ENCODE results near the gene SSH2.

The SSH2 gene

DNA sequence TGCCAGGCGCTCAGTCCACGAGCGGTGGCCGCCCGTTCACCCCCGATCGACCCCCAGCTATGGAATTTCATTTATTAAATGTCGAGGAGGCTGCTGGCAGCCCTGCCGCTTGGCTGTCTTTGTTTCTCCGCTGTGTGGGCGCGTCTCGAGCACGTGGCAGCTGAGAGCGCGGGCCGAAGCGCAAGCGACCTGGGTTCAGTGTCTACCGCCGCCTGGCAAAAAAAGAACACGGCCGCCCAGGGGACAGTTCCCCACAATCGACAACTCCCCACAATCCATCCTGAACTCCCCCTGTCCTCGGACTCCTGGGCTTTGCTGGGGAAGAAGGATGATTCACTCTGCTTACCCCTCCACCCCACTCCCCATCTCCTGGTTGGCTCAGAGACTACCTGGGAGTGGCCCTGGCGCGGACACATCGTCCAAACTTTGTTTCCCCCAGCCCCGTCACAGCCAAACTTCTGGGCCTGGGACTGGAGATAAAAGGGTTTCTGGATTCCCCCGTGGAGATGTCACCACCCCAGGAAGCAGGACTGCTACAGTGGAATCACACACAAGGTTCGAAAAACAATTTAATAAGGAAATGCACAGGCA is 338.8 kb downstream of the SSH2 start:
- H3K9ac ChIP-seq (ENCODE audit: low read length) = peak overlapping the region; percentile 10
- peaks cover 30% of the 10 kb centered on the region for H3K4me1 ChIP-seq (ENCODE audit: control insufficient read depth, insufficient read depth, low read length)
- peak overlapping the region; percentile 77 for H3K4me3 ChIP-seq (ENCODE audit: low read length)

DNA sequence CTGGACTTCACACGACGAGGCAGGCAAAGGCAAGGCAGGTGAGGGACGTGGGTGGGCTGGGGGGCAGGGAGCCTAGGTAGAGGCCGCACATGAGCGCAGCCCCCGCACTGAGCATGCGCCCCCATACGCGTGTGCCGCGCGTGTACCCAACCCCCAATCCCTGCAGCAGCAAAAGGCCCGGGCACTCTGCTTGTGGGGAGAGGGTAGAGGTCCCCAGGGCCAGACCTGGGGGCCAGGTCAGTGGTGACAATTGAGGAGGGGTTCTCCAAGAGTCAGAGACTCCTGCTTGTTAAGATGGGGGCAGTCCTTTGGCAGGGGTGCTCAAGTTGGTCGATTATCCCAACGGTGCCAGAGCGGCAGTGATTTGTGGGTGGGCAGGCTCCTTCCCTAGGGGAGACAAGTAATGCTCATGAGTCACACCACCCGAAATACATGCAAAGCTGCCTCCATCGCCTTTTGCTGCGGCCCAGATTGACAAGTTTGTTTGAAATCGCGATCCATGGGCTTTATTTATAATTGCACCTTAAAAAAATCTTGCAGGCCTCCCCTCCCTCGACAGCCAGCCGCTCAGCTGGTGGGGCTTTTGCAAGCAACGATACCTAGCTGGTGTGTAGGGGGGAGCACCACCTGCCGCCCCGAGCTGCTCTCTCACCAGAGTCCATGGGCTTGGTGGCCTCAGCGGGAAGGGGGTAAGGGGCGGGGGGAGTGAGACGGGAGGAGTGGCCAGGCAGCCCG is 339.4 kb downstream of the SSH2 start:
- peak overlapping the region; percentile 87 for H3K27ac ChIP-seq (ENCODE audit: low read depth, low read length)
- no peaks in the 10 kb centered on the region for H3K27me3 ChIP-seq (ENCODE audit: control insufficient read depth, insufficient read depth, low read length)
- no peaks in the 10 kb centered on the region for H3K36me3 ChIP-seq (ENCODE audit: control insufficient read depth, insufficient read depth, low read length)
- H3K4me1 ChIP-seq (ENCODE audit: control insufficient read depth, insufficient read depth, low read length) = peaks cover 30% of the 10 kb centered on the region
- H3K4me3 ChIP-seq (ENCODE audit: low read length) = peak overlapping the region; percentile 77
- H3K9ac ChIP-seq (ENCODE audit: low read length) = no peak overlapping the region

More for the DNA sequence above, 338.8 kb downstream of the SSH2 start:
- Histone ChIP-seq H3K27me3 (ENCODE audit: control insufficient read depth, insufficient read depth, low read length) (no peaks in the 10 kb centered on the region), H3K27ac (ENCODE audit: low read depth, low read length) (peak overlapping the region; percentile 87), H3K36me3 (ENCODE audit: control insufficient read depth, insufficient read depth, low read length) (no peaks in the 10 kb centered on the region)

GRCh38 chr17:29589524-29590410 is 340.3 kb downstream of the SSH2 start, which contains the start of gene GIT1:
Gene GIT1 (minus strand): TSS chr17:29589648. CDS start chr17:29589378, 270 bp downstream.
- peak within 1 kb of the TSS; percentile 85 for H3K4me3 ChIP-seq (ENCODE audit: low read length)
- peaks cover 30% of the 10 kb centered on the region for H3K4me1 ChIP-seq (ENCODE audit: control insufficient read depth, insufficient read depth, low read length)
- H3K36me3 ChIP-seq (ENCODE audit: control insufficient read depth, insufficient read depth, low read length) = no peaks in the 10 kb centered on the region
- no peaks in the 10 kb centered on the region for H3K27me3 ChIP-seq (ENCODE audit: control insufficient read depth, insufficient read depth, low read length)
- H3K27ac ChIP-seq (ENCODE audit: low read depth, low read length) = peak within 1 kb of the TSS; percentile 87
- H3K9ac ChIP-seq (ENCODE audit: low read length) = peak within 1 kb of the TSS; percentile 67

- H3K4me1 ChIP-seq (ENCODE audit: control insufficient read depth, insufficient read depth, low read length) = peaks cover 30% of the 10 kb centered on the region
- H3K27me3 ChIP-seq (ENCODE audit: control insufficient read depth, insufficient read depth, low read length) = no peaks in the 10 kb centered on the region
- peak overlapping the region; percentile 67 for H3K9ac ChIP-seq (ENCODE audit: low read length)
- peak overlapping the region; percentile 85 for H3K4me3 ChIP-seq (ENCODE audit: low read length)
- peak overlapping the region; percentile 64 for H3K27ac ChIP-seq (ENCODE audit: low read depth, low read length)
- H3K36me3 ChIP-seq (ENCODE audit: control insufficient read depth, insufficient read depth, low read length) = no peaks in the 10 kb centered on the region
Measured at GRCh38 chr17:29588562-29589411, 341.2 kb downstream of the SSH2 start.

GRCh38 chr17:29588017-29588561 is 341.9 kb downstream of the SSH2 start:
- Histone ChIP-seq H3K27me3 (ENCODE audit: control insufficient read depth, insufficient read depth, low read length) (no peaks in the 10 kb centered on the region), H3K36me3 (ENCODE audit: control insufficient read depth, insufficient read depth, low read length) (no peaks in the 10 kb centered on the region), H3K9ac (ENCODE audit: low read length) (peak overlapping the region; percentile 67), H3K4me3 (ENCODE audit: low read length) (peak overlapping the region; percentile 85), H3K27ac (ENCODE audit: low read depth, low read length) (peak overlapping the region; percentile 64), H3K4me1 (ENCODE audit: control insufficient read depth, insufficient read depth, low read length) (peaks cover 30% of the 10 kb centered on the region)

- H3K27me3 ChIP-seq (ENCODE audit: control insufficient read depth, insufficient read depth, low read length) = no peaks in the 10 kb centered on the region
- H3K27ac ChIP-seq (ENCODE audit: low read depth, low read length) = peak overlapping the region; percentile 64
- H3K4me3 ChIP-seq (ENCODE audit: low read length) = peak overlapping the region; percentile 85
- peaks cover 30% of the 10 kb centered on the region for H3K4me1 ChIP-seq (ENCODE audit: control insufficient read depth, insufficient read depth, low read length)
- H3K36me3 ChIP-seq (ENCODE audit: control insufficient read depth, insufficient read depth, low read length) = no peaks in the 10 kb centered on the region
- no peak overlapping the region for H3K9ac ChIP-seq (ENCODE audit: low read length)
Measured at GRCh38 chr17:29587591-29587990, 342.4 kb downstream of the SSH2 start.

GRCh38 chr17:29586676-29587469 is 343.2 kb downstream of the SSH2 start:
- no peak overlapping the region for H3K4me3 ChIP-seq (ENCODE audit: low read length)
- no peaks in the 10 kb centered on the region for H3K27me3 ChIP-seq (ENCODE audit: control insufficient read depth, insufficient read depth, low read length)
- H3K4me1 ChIP-seq (ENCODE audit: control insufficient read depth, insufficient read depth, low read length) = peaks cover 24% of the 10 kb centered on the region
- no peak overlapping the region for H3K9ac ChIP-seq (ENCODE audit: low read length)
- no peak overlapping the region for H3K27ac ChIP-seq (ENCODE audit: low read depth, low read length)
- H3K36me3 ChIP-seq (ENCODE audit: control insufficient read depth, insufficient read depth, low read length) = no peaks in the 10 kb centered on the region

DNA sequence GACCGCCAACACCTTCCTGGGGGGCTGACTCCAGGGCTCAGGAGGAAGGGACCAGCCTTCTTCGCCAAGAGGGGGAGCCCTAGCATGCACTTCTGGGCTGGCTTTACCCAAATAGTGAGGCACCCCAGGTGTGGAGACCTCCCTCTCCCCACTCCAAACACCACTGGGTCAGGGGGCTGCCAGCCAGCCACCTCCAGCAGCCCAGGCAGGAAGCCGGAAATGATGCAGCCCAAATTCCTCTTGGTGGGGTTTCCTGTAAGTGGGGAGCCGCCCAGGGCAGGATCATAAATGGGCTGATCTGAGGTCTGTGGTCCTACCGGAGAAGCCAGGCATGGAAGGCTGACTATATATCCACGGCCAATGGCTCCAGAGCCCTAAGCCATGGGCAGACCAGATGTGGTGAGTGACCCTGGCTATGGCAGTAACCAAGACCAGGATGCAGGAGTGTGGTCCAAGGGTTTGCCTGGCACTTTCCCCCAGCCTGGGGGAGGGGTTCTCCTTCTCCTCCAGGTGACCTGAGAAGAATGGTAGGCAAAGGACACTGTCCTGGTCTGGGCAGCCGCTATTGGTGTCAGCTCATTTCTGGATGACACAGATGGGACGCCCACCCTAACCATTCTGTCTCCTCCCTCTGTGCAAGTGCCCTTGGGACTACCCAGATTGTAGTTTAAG is 344.8 kb downstream of the SSH2 start:
- Histone ChIP-seq H3K9ac (ENCODE audit: low read length) (no peak overlapping the region), H3K4me1 (ENCODE audit: control insufficient read depth, insufficient read depth, low read length) (peaks cover 15% of the 10 kb centered on the region), H3K4me3 (ENCODE audit: low read length) (peak overlapping the region; percentile 18)

GRCh38 chr17:29584452-29585079 is 345.5 kb downstream of the SSH2 start:
- Histone ChIP-seq H3K4me3 (ENCODE audit: low read length) (no peak overlapping the region), H3K36me3 (ENCODE audit: control insufficient read depth, insufficient read depth, low read length) (no peaks in the 10 kb centered on the region), H3K4me1 (ENCODE audit: control insufficient read depth, insufficient read depth, low read length) (peaks cover 10% of the 10 kb centered on the region), H3K27me3 (ENCODE audit: control insufficient read depth, insufficient read depth, low read length) (no peaks in the 10 kb centered on the region), H3K9ac (ENCODE audit: low read length) (no peak overlapping the region), H3K27ac (ENCODE audit: low read depth, low read length) (peak overlapping the region; percentile 12)

More for the DNA sequence above, 344.8 kb downstream of the SSH2 start:
- Histone ChIP-seq H3K27ac (ENCODE audit: low read depth, low read length) (peak overlapping the region; percentile 37), H3K36me3 (ENCODE audit: control insufficient read depth, insufficient read depth, low read length) (no peaks in the 10 kb centered on the region), H3K27me3 (ENCODE audit: control insufficient read depth, insufficient read depth, low read length) (no peaks in the 10 kb centered on the region)

All from rectal smooth muscle tissue (tissue), 1 donor.